Fibroblast of the aortic adventitia (primary cell): Measurements from ENCODE around the gene IQGAP3. TPM values are rescaled to one million over a fixed set of nuclear protein-coding genes. Genes with fewer than 3 reads are reported as not detected.
"Not testable (repeated sequence)": the region's sequence is repeated elsewhere in the genome, so short reads cannot be mapped to it uniquely, and the experiment has no call there.

ENCODE experiments used
- DNase-seq: peaks from one replicate; pipeline ENCODE4 v3.0.0-alpha.2; 2010; ENCODE audit warnings: low read depth
- H3K4me3 ChIP-seq: 2 replicates; pipeline ENCODE4 v1.5.1; 2011; ENCODE audit warnings: low read depth, mild to moderate bottlenecking, control low read depth, low read length, moderate library complexity
- CTCF ChIP-seq: IDR thresholded peaks from 2 replicates; pipeline ENCODE4 v1.5.1; 2011; ENCODE audit warnings: mild to moderate bottlenecking, low read length, control low read depth, inconsistent platforms; ENCODE audit not compliant: insufficient read depth
- total RNA-seq: library from RNA; depleted of rRNA; stranded (reverse); fragments of >200 nt; gene quantifications from 2 replicates; pipeline ENCODE4 v1.2.3, GENCODE V29; 2012; ENCODE audit warnings: low replicate concordance

Gene IQGAP3
- total RNA-seq, 1 donor: 28.7 TPM

- no peak for TF ChIP-seq CTCF
- no peak for DNase-seq
- H3K4me3 ChIP-seq: no peak overlapping the region
These were observed 17.2 kb upstream of the IQGAP3 start for GRCh38 chr1:156589546-156589945.

GRCh38 chr1:156587927-156588326 is 15.6 kb upstream of the IQGAP3 start:
- DNase-seq, H3K4me3 ChIP-seq: not testable (repeated sequence)

- DNase-seq: no peak
- TF ChIP-seq CTCF: no peak
- no peak overlapping the region for H3K4me3 ChIP-seq
These were observed 14.6 kb upstream of the IQGAP3 start for GRCh38 chr1:156586892-156587477.

- TF ChIP-seq CTCF: no peak
- DNase-seq: no peak
- H3K4me3 ChIP-seq: no peak overlapping the region
These were observed 14.0 kb upstream of the IQGAP3 start for GRCh38 chr1:156586323-156586722.

- no peak for TF ChIP-seq CTCF
- DNase-seq: no peak
- no peak overlapping the region for H3K4me3 ChIP-seq
These were observed 12.4 kb upstream of the IQGAP3 start for GRCh38 chr1:156584813-156585212.

GRCh38 chr1:156583821-156584622 is 11.7 kb upstream of the IQGAP3 start:
- H3K4me3 ChIP-seq: no peak overlapping the region
- TF ChIP-seq CTCF: peak; percentile 96
- peak; percentile 92 for DNase-seq

GRCh38 chr1:156582388-156583017 is 10.1 kb upstream of the IQGAP3 start:
- H3K4me3 ChIP-seq: no peak overlapping the region
- TF ChIP-seq CTCF: no peak
- no peak for DNase-seq
